Spleen (tissue), 7 donors: Measurements from ENCODE around the gene KCNMB2.

Experiments
- CTCF ChIP-seq, 11 experiments: fragments of 200-600 bp in 7 of 11; fragments of 450-650 bp in 4 of 11; sonication (generic) in 4 of 11; IDR thresholded peaks in 8 of 11; conservative IDR thresholded peaks in 3 of 11; 1 replicate in 7 of 11; 2 replicates in 4 of 11; pipeline versions ENCODE4 v1.4.0 to v1.8.0; 2016 to 2021; ENCODE audit warnings: antibody characterized with exemption in 11 of 11, inconsistent platforms in 4 of 11, mild to moderate bottlenecking in 1 of 11
- POLR2A ChIP-seq, 3 donors: fragments of 450-650 bp; IDR thresholded peaks; one replicate each; pipeline ENCODE4 v1.5.1; 2017; ENCODE audit warnings: antibody characterized with exemption in 3 of 3, mild to moderate bottlenecking in 1 of 3
- POLR2AphosphoS5 ChIP-seq, 3 donors: sonication (generic); formaldehyde crosslinking; IDR thresholded peaks; one replicate each; pipeline ENCODE4 v1.5.1; 2017; ENCODE audit warnings: antibody characterized with exemption in 3 of 3
- donor health status: DM: no; HTN: no; CAD: no; lungs with moderate emphysema.
- donor health status: DM: no; HTN: no; CAD: no.
- donor health status: DM: no; HTN: no; CAD: no.

DNA sequence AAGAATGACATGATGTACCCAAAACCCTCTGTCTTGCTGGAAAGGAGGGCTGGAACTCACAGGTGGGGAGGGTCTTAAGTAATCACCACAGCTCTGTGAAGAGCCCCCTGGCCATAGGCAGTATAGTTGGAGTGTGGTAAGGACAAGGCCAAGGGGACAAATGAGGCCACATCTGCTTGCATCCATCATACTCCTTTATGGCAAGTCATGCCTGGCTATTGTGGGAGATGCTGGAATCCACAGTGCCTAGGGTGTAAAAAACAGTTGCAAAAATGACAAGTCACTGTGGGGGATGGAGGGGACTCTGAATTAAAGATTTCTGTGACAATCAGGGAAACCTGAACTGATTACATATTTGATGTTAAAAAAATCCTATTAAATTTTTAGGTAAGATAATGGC, 258.5 kb downstream of the KCNMB2 start:
- TF ChIP-seq CTCF (IDR thresholded peaks at IDR 0.05 in 8 of 11, conservative IDR thresholded peaks at IDR 0.05 in 3 of 11) (no peak), POLR2A (IDR thresholded peaks at IDR 0.05) (no peak), POLR2AphosphoS5 (IDR thresholded peaks at IDR 0.05) (no peak)
